GM10266 (cell line): ENCODE measurements around the gene DLEC1.
A peak's percentile ranks its signal among the peaks of the same experiment; 100 is the strongest.

ENCODE experiments used
- DNase-seq: peaks from one replicate; pipeline ENCODE4 v3.0.0; 2012; ENCODE audit errors: extremely low spot score
- TF ChIP-seq, protein P1 (sequence below): IDR thresholded peaks from 2 replicates; pipeline ENCODE4 v1.5.1; 2012; ENCODE audit warnings: mild to moderate bottlenecking, low read depth; ENCODE audit not compliant: control insufficient read depth, insufficient read depth; ENCODE audit errors: missing control alignments

Gene DLEC1

DNA sequence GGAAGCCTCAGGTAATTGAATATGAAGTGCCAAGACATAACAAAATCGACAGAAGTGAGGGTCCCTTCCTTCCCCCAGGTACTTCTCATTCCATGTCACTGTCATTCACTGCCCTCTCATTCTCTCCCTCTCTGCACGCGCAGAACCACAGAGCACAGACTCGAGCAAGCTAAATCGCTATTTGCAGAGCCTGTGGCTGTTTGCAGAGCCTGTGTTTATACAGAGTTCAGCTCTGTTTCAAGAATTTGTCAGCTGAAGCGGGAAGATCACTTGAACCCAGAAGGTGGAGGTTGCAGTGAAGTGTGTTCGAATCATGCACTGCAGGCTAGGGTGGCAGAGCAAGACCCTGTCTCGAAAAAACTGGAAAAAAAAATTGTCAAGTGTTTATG lies 45.9 kb upstream of the DLEC1 start:
- TF ChIP-seq, protein P1, sequence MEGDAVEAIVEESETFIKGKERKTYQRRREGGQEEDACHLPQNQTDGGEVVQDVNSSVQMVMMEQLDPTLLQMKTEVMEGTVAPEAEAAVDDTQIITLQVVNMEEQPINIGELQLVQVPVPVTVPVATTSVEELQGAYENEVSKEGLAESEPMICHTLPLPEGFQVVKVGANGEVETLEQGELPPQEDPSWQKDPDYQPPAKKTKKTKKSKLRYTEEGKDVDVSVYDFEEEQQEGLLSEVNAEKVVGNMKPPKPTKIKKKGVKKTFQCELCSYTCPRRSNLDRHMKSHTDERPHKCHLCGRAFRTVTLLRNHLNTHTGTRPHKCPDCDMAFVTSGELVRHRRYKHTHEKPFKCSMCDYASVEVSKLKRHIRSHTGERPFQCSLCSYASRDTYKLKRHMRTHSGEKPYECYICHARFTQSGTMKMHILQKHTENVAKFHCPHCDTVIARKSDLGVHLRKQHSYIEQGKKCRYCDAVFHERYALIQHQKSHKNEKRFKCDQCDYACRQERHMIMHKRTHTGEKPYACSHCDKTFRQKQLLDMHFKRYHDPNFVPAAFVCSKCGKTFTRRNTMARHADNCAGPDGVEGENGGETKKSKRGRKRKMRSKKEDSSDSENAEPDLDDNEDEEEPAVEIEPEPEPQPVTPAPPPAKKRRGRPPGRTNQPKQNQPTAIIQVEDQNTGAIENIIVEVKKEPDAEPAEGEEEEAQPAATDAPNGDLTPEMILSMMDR: no peak
- DNase-seq: no peak

DNA sequence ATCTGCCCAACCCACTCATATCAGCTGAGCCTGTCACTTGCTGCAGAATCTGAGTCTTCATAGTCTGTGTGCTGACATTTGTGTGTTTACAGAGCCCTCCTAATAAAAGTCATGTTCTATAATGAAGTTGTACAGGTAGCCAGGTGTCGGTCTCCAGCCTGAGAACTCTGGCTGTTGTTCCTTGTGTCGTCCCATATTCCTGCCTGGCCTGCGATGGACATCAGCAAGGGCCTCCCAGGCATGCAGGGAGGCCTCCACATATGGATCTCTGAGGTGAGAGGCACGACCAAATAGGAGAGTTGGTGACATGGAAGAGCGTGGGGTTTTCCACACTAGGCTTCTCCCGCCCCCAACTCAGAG lies 45.6 kb upstream of the DLEC1 start:
- TF ChIP-seq, protein P1: no peak
- no peak for DNase-seq

GRCh38 chr3:37993820-37994638 lies 45.0 kb upstream of the DLEC1 start:
- TF ChIP-seq, protein P1: no peak
- peak; percentile 66 for DNase-seq

DNA sequence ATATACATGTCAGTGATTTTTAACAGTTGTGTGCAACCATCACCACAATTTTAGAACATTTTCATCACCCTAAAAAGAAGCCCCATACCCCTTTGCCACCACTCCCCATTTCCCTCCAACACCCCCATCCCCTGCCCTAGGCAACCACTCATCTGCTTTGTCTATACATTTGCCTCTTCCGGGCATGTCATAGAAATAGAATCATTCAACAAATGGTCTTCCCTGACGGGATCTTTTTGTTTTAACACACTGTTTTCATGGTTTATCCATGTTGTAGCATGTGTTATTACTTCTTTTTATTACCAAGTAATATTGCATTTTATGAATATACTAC lies 44.4 kb upstream of the DLEC1 start:
- no peak for DNase-seq
- TF ChIP-seq, protein P1: no peak

- DNase-seq: no peak
- TF ChIP-seq, protein P1: no peak
These were observed 43.1 kb upstream of the DLEC1 start for GRCh38 chr3:37995652-37996641.

DNA sequence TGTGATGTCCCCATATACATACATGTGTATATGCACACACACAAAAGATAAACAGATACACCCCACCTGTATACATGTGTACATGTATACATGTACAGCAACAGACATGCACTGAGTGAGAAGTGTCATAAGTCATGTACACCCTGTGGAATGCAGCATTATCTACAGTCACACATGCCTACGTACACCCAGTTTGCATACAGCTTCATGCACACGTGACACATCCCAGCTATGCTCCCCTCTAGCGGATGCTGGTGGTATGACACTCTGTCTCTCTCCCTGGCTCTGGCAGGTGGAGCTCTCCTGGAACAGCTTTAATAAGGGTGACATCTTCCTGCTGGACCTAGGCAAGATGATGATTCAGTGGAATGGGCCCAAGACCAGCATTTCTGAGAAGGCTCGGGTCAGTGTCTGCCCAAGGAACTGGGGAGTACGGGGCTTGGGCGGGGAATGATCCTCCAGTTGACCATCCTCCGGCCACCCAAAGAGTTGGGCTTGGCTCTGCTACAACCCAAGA lies 42.2 kb upstream of the DLEC1 start:
- TF ChIP-seq, protein P1: peak; percentile 82
- peak; percentile 83 for DNase-seq

- TF ChIP-seq, protein P1: no peak
- DNase-seq: no peak
These were observed 41.7 kb upstream of the DLEC1 start for GRCh38 chr3:37997342-37997741.
